HCT116 (cell line): ENCODE results near the gene ASMTL. TPM values are rescaled to one million over a fixed set of nuclear protein-coding genes. Genes with fewer than 3 reads are reported as not detected.

Experiments used
- ATAC-seq: fragments of 200-7000 bp; cut with Tn5 transposase; 2 replicates; pipeline ENCODE4 v1.9.1; 2020; ENCODE audit warnings: mild to moderate bottlenecking, moderate library complexity
- BruUV-seq: library from RNA; stranded (reverse); fragments of 400-500 nt; replicated peaks from 2 replicates; lab custom pipeline; 2021; lab: Mats Ljungman, UMichigan
- CTCF ChIA-PET: fragments of 300-600 bp; sonication (Branson Sonifier 250); formaldehyde crosslinking; loops from one replicate; lab custom pipeline; 2021; ENCODE audit warnings: antibody characterized with exemption; lab: Charles Lee
- POLR2A ChIA-PET: fragments of 300-600, 350-600 bp; sonication (Branson Sonifier 250); formaldehyde crosslinking; loops from one replicate; lab custom pipeline; 2021; ENCODE audit warnings: antibody characterized with exemption; lab: Charles Lee
- RAD21 ChIA-PET, 2 experiments: fragments of 300-600 bp; sonication (Branson Sonifier 250); formaldehyde crosslinking; loops; one replicate each; lab custom pipeline; 2023; ENCODE audit warnings: low total read pairs in 2 of 2; ENCODE audit not compliant: uncharacterized antibody in 2 of 2, unreplicated experiment in 2 of 2, low non-redundant PET in 1 of 2; lab: Charles Lee
- DNase-seq: peaks from one replicate; pipeline ENCODE4 v3.0.0-alpha.2; 2010; ENCODE audit warnings: low read depth, low spot score
- H2AFZ ChIP-seq: fragments of 200-600 bp; shearing (Covaris generic), sonication (generic); 2 replicates; pipeline ENCODE4 v1.6.1; 2017; ENCODE audit warnings: low read depth, mixed run types, mixed read lengths, antibody characterized with exemption, low read length; ENCODE audit not compliant: poor library complexity, severe bottlenecking
- H3K27ac ChIP-seq: 2 replicates; pipeline ENCODE4 v1.5.1; 2012; ENCODE audit warnings: low read depth, low read length
- H3K27me3 ChIP-seq: fragments of 200-600 bp; sonication (generic); 2 replicates; pipeline ENCODE4 v1.6.1; 2016; ENCODE audit warnings: mixed run types, low read length, mixed read lengths; ENCODE audit not compliant: insufficient read depth
- H3K36me3 ChIP-seq, 2 experiments: fragments of 200-500 bp in 1 of 2; fragments of 200-600 bp in 1 of 2; sonication (Bioruptor generic) in 1 of 2; sonication (generic) in 1 of 2; 2 replicates each; pipeline versions ENCODE4 v1.5.1 to v1.6.1; 2014 to 2016; ENCODE audit warnings: low read length in 2 of 2, inconsistent platforms in 1 of 2, mixed read lengths in 1 of 2, mixed run types in 1 of 2; ENCODE audit not compliant: insufficient read depth in 2 of 2, control insufficient read depth in 1 of 2
- H3K4me1 ChIP-seq, 2 experiments: fragments of 200-600 bp in 1 of 2; sonication (generic) in 1 of 2; 2 replicates each; pipeline versions ENCODE4 v1.5.1 to v1.6.1; 2012 to 2017; ENCODE audit warnings: low read length in 2 of 2, inconsistent platforms in 1 of 2, mild to moderate bottlenecking in 1 of 2, mixed read lengths in 1 of 2, mixed run types in 1 of 2, moderate library complexity in 1 of 2; ENCODE audit not compliant: insufficient read depth in 2 of 2, control insufficient read depth in 1 of 2
- H3K4me2 ChIP-seq: fragments of 200-600 bp; sonication (generic); 2 replicates; pipeline ENCODE4 v1.6.1; 2017; ENCODE audit warnings: mixed run types, low read length, mixed read lengths
- H3K4me3 ChIP-seq, 2 experiments: fragments of 200-600 bp in 1 of 2; sonication (generic) in 1 of 2; replicated peaks in 1 of 2; 2 replicates each; pipeline ENCODE4 v1.5.1; 2011 to 2016; ENCODE audit warnings: low read length in 2 of 2, control low read depth in 1 of 2, low read depth in 1 of 2, mild to moderate bottlenecking in 1 of 2, mixed read lengths in 1 of 2, mixed run types in 1 of 2
- H3K79me2 ChIP-seq: fragments of 200-600 bp; sonication (generic); 2 replicates; pipeline ENCODE4 v1.6.1; 2017; ENCODE audit warnings: mild to moderate bottlenecking, mixed run types, low read length, moderate library complexity, mixed read lengths; ENCODE audit not compliant: insufficient read depth
- H3K9ac ChIP-seq: fragments of 200-600 bp; sonication (generic); 2 replicates; pipeline ENCODE4 v1.6.1; 2016; ENCODE audit warnings: low read length, mixed read lengths
- H3K9me2 ChIP-seq: fragments of 200-600 bp; sonication (generic), shearing (Covaris generic); 2 replicates; pipeline ENCODE4 v1.6.1; 2017; ENCODE audit warnings: mixed run types, mild to moderate bottlenecking, moderate library complexity; ENCODE audit not compliant: insufficient read depth
- H3K9me3 ChIP-seq, 2 experiments: fragments of 200-500 bp in 1 of 2; fragments of 200-600 bp in 1 of 2; sonication (Bioruptor generic) in 1 of 2; sonication (generic) in 1 of 2; 2 replicates each; pipeline ENCODE4 v1.6.1; 2014 to 2017; ENCODE audit warnings: low read length in 2 of 2, mixed read lengths in 2 of 2, inconsistent platforms in 1 of 2, low read depth in 1 of 2, mild to moderate bottlenecking in 1 of 2, mixed run types in 1 of 2, moderate library complexity in 1 of 2; ENCODE audit not compliant: control insufficient read depth in 1 of 2, insufficient read depth in 1 of 2
- H4K20me1 ChIP-seq: fragments of 200-600 bp; sonication (generic), shearing (Covaris generic); 2 replicates; pipeline ENCODE4 v1.6.1; 2017; ENCODE audit warnings: mixed run types, mild to moderate bottlenecking, moderate library complexity; ENCODE audit not compliant: insufficient read depth
- CTCF ChIP-seq, 3 experiments: fragments of 200-600 bp in 1 of 3; sonication (generic) in 1 of 3; IDR thresholded peaks in 2 of 3; conservative IDR thresholded peaks in 1 of 3; 2 replicates each; pipeline ENCODE4 v1.5.1; 2012 to 2017; ENCODE audit warnings: low read depth in 2 of 3, low read length in 2 of 3, antibody characterized with exemption in 1 of 3, borderline replicate concordance in 1 of 3, control low read depth in 1 of 3, mild to moderate bottlenecking in 1 of 3, mixed read lengths in 1 of 3, mixed run types in 1 of 3, moderate library complexity in 1 of 3; ENCODE audit not compliant: insufficient read depth in 1 of 3
- YY1 ChIP-seq: IDR thresholded peaks from 2 replicates; pipeline ENCODE4 v1.6.1; 2011; ENCODE audit warnings: low read length, low read depth, moderate library complexity, mild to moderate bottlenecking; ENCODE audit not compliant: insufficient replicate concordance; ENCODE audit errors: extremely low read depth
- intact Hi-C: fragments of 100-400 bp; cut with micrococcal nuclease; formaldehyde crosslinking; loops from 2 replicates; pipeline ENCODE4 v1.10.0; 2022
- total RNA-seq: library from RNA; stranded (reverse); gene quantifications from one replicate; pipeline ENCODE4 v1.2.1, GENCODE V29; 2021; ENCODE audit not compliant: unreplicated experiment

The ASMTL gene
- total RNA-seq, 1 experiment from 2014 or later, result 59.6 TPM

- no peak for TF ChIP-seq CTCF (IDR thresholded peaks at IDR 0.05 in 2 of 3, conservative IDR thresholded peaks at IDR 0.05 in 1 of 3; ENCODE audit: borderline replicate concordance in 1 of 3, insufficient read depth in 1 of 3, low read depth in 2 of 3, low read length in 2 of 3)
Measured at GRCh38 chrX:1481636-1482529, 29.2 kb upstream of the ASMTL start (continued).

- Histone ChIP-seq H3K9ac (no peak overlapping the region), H3K9me3 (no peaks in the 10 kb centered on the region), H3K4me1 (peaks cover 12% of the 10 kb centered on the region in 2 experiments), H3K79me2 (no peaks in the 10 kb centered on the region), H3K4me2 (no peak overlapping the region), H2AFZ (no peak overlapping the region), H3K9me2 (no peaks in the 10 kb centered on the region), H4K20me1 (no peaks in the 10 kb centered on the region), H3K27me3 (no peaks in the 10 kb centered on the region), H3K4me3 (no peak overlapping the region), H3K36me3 (no peaks in the 10 kb centered on the region), H3K27ac (no peak overlapping the region)
- DNase-seq (no peak), ATAC-seq (no peak)
- BruUV-seq, result no TSS peak
- CTCF ChIA-PET, result no interaction called here
- POLR2A ChIA-PET, result no interaction called here
- RAD21 ChIA-PET, result no interaction called here
- intact Hi-C loops, result no loop called here
- TF ChIP-seq YY1, result no peak
- no peak for TF ChIP-seq CTCF (IDR thresholded peaks at IDR 0.05 in 2 of 3, conservative IDR thresholded peaks at IDR 0.05 in 1 of 3; ENCODE audit: borderline replicate concordance in 1 of 3, insufficient read depth in 1 of 3, low read depth in 2 of 3, low read length in 2 of 3)
Measured at GRCh38 chrX:1480082-1480785, 27.5 kb upstream of the ASMTL start.
